Measurements from ENCODE around the gene CACNA2D3.

The CACNA2D3 gene

DNA sequence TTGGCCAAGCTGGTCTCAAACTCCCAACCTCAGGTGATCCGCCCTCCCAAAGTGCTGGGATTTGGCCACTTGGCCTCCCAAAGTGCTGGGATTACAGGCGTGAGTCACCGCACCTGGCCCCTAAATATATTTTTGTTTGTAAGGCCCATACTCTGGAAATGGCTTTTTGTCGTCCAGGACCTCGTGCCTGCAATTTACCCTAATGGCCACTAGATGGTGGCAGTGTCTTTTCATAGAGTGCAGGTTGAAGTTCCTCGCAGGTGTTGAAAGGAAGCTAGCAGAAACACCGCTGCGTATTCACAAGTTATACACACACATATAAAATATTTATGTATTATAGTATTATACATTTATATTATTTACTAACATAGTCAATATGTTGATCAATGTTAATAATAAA, 708.3 kb downstream of the CACNA2D3 start:
- DNase-seq, result peak; percentile 1

GRCh38 chr3:54831112-54831511, 708.8 kb downstream of the CACNA2D3 start:
- DNase-seq, result no peak

GRCh38 chr3:54832876-54833275, 710.5 kb downstream of the CACNA2D3 start:
- DNase-seq, result no peak

DNA sequence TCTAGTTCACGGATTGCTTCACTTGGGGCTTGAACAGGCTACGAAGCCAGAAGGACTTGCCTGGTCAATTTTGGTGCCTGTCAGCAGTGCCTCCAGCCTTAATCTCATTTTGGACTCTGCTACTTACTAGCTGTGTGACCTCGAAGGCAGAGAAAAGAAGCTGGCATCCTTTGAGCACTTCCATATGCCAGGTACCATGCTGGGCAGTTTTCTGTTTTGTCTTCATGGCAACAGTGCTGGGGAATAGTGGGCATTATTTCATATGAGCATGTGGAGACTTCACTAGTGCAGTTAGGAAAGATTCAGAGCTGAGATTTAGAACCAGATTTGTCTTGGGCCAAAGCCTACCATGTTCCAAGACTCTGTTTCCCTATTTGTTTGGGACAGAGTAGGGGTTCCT, 713.3 kb downstream of the CACNA2D3 start:
- DNase-seq, result no peak

DNA sequence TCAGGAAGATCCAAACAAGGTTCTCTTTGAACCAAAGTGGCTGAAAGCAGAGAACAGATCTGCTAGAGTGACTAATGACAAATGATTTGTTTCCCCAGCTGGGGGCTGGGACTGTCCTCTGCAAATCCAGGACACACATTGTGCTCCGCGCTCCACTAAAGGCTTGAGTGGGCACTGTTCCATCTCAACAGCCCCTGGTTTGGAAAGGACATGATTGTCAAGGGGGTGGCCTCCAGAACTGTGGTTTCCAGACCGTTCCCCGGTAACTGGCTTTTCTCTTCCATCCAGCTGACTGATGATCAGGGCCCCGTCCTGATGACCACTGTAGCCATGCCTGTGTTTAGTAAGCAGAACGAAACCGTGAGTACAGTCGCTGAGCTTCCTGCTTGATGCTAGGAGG, 714.5 kb downstream of the CACNA2D3 start:
- no peak for DNase-seq

GRCh38 chr3:54837964-54838363, 715.6 kb downstream of the CACNA2D3 start:
- DNase-seq, result no peak

GRCh38 chr3:54841471-54841870, 719.1 kb downstream of the CACNA2D3 start:
- no peak for DNase-seq

- no peak for DNase-seq
These were observed 721.0 kb downstream of the CACNA2D3 start for GRCh38 chr3:54843352-54843751.

- no peak for DNase-seq
These were observed 721.9 kb downstream of the CACNA2D3 start for GRCh38 chr3:54844211-54844610.

- DNase-seq, result no peak
These were observed 722.7 kb downstream of the CACNA2D3 start for GRCh38 chr3:54845011-54845410.

- DNase-seq, result no peak
These were observed 723.2 kb downstream of the CACNA2D3 start for GRCh38 chr3:54845551-54845950.

- DNase-seq, result no peak
These were observed 723.8 kb downstream of the CACNA2D3 start for GRCh38 chr3:54846119-54846518.

DNA sequence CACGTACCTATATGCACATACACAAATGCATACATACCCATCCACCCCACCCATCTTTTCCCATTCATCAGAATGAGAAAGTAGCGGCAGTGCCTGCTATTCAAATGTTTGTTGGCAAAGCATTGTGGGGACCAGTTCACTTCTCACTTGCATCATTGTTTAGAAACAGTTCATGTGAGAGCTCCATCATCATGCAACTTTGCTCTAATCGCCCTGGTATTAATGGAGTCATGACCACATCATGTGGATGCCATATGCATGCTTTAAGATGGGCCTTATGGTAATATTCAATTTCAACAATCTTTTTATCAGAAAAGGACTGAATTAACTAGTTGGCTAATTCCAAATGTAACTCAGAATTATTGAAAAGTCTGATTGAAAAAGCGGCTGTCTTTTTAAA, 725.0 kb downstream of the CACNA2D3 start:
- no peak for DNase-seq

DNA sequence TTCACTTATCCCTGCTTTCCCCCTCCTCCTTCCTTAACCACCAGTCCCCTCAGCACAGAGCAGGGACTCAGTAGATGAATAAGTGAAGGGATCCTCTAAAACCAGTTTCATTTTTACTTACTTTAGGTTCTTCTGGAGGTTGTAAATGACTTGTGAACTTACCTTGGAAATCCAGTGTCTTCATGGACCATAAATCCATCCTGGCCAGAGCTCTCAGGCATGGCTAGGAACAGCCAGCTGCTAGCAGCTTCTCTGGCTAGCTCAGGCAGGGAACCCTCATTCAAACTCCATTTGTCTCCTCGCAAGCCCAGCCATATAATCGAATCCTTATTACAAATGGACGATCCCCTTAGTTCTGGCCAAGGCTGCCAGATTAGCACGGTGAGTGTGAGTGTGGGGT, 727.0 kb downstream of the CACNA2D3 start:
- DNase-seq, result no peak

- DNase-seq, result no peak
These were observed 728.2 kb downstream of the CACNA2D3 start for GRCh38 chr3:54850484-54851018.

DNA sequence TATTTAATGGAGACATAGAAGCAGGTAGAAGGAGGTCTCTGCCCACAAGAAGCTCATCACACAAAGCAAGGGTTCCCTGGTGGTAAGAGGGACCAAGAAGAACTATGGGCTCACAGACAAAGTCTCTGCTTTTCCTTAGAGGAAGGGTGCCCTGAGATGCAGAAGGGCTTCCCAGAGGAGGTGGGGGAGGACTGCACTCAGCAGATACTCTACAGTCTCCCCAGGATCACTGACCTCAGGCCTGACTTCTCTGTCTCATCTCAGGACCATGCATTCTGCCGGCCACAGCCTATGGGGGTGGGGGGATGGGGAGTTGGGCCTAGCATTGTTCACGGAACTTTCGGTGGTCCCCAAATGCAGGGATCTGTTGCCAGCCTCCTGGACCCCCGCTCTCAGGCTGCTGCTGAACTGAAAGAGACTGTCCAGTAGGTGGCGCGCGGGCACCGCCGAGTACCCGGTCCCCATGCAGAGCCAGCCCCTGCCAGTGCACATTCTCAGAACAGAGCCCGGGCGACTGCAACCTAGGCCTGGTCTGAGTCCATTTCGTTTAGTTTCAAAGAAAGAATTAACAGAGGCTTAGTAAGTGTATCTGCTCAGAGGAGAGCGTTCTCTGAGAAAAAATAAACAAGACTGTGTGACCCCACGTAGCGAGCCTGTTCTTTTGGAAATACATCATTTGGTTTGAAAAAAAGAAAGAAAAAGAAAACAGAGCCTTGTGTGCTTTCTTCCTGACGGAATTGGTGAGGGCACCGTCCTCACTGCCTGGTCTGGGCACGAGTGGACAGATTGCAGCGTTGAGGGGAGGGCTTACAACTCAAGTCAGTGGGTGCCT, 731.4 kb downstream of the CACNA2D3 start:
- peak; percentile 17 for DNase-seq

DNA sequence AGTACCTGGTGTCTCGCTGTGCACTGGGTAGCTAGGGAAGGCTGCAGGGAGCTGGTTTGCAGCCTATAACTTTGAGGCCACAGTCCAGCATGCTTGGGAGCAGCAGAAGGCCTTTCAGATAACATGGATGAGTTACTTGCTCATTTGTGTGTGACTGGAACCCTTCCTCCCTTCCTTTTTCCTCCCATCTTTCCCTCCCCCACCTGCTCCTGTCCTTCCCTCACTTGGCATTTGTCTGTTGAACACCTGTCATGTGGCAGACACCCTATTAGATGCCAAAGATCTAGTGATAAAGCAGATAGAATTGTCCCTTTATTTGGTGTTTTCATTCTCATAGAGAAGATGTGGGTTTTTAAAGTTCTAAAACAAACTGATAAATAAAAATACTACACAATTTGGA, 733.9 kb downstream of the CACNA2D3 start:
- no peak for DNase-seq

- no peak for DNase-seq
These were observed 735.0 kb downstream of the CACNA2D3 start for GRCh38 chr3:54857343-54857742.

DNA sequence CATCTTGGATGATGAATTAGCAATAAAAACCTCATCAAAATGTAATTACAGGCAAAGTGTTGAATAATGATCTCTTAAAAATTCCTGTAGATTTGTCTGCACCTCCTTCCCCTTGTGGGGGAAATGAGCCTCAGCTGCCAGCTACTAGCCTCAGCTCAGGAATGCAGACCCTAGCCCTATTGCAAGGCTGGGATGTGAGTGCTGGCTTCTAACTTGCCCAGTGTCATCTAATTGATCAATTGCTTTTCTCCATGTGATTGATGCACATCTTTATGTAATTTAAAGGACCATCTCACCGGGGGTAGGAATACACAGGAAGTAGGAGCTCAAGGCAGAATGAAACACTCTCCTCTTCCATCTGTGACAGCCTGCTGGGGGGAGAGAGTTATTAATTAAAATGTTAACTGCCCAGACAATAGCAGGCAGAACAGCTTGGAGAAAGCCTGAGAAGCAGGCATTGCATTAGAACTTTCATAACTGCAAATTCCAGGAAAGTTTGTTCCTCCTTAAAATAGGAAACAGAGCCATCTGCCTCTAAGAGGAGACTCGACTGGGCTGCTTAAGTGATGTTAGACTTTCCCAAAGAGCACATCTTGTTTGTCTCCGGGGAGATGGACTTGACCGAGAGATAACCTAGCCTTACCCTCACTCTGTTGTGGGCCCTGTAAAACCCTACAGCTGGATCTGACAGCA, 735.9 kb downstream of the CACNA2D3 start:
- DNase-seq, result no peak

- DNase-seq, result no peak
These were observed 736.8 kb downstream of the CACNA2D3 start for GRCh38 chr3:54859184-54859583.

- no peak for DNase-seq
These were observed 739.1 kb downstream of the CACNA2D3 start for GRCh38 chr3:54861248-54862067.

DNA sequence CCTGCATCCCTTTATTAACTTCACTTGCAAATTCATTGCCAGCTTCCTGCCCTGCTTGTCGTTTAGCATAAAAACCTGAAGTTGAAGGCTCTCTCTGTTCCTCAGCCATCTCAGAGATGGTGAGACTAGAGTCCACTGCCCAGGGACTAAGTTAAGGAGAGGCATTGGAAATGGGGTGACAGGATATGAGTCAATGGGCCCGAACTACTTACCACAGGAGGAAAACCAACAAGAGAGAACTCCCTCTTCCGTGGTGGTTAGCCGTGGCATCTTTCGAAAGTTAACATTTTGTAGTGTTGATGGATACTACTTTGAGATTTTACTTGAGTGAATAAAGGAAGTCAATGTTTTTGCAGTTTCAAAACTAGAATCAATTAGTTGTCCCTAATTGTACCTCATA, 740.2 kb downstream of the CACNA2D3 start:
- no peak for DNase-seq

GRCh38 chr3:54863366-54863765, 741.0 kb downstream of the CACNA2D3 start:
- DNase-seq, result no peak

All from CD4-positive, alpha-beta T cell treated with Interleukin-10 for 1 hour (primary cell).